ENCODE results near the gene MAP3K15. TPM values are rescaled to one million over a fixed set of nuclear protein-coding genes. Genes with fewer than 3 reads are reported as not detected.

The MAP3K15 gene
- total RNA-seq, 1 experiment from 2014 or later = 1.3 TPM

GRCh38 chrX:19361701-19362100 is 153.6 kb downstream of the MAP3K15 start:
- no peak overlapping the region for H3K9ac ChIP-seq (ENCODE audit: low read length)
- ChIA-PET CTCF (interaction anchor here (0.7 kb wide), 1 partner anchor 258 kb away, joined by 5 read pairs; no protein-coding TSS in a partner anchor), RAD21 (ENCODE audit: low non-redundant PET in 1 of 2, low total read pairs in 2 of 2, uncharacterized antibody in 2 of 2, unreplicated experiment in 2 of 2) (no interaction called here), POLR2A (no interaction called here)
- H3K4me3 ChIP-seq (replicated peaks in 1 of 2; ENCODE audit: low read depth in 1 of 2, low read length in 2 of 2) = no peak overlapping the region
- intact Hi-C loops (cut with micrococcal nuclease) = no loop called here
- H4K20me1 ChIP-seq (ENCODE audit: insufficient read depth) = no peaks in the 10 kb centered on the region
- no peak for ATAC-seq
- no peak overlapping the region for H3K27ac ChIP-seq (ENCODE audit: low read depth, low read length)
- DNase-seq (ENCODE audit: low read depth, low spot score) = no peak
- no peaks in the 10 kb centered on the region for H3K9me3 ChIP-seq (ENCODE audit: control insufficient read depth in 1 of 2, insufficient read depth in 1 of 2, low read depth in 1 of 2, low read length in 2 of 2)
- H3K4me2 ChIP-seq (ENCODE audit: low read length) = no peak overlapping the region
- BruUV-seq (replicated peaks) = no TSS peak
- TF ChIP-seq CBX3 (IDR thresholded peaks at IDR 0.05; ENCODE audit: low read depth) (no peak), EGR1 (IDR thresholded peaks at IDR 0.05; ENCODE audit: low read depth) (no peak), MAX (IDR thresholded peaks at IDR 0.05) (no peak), REST (IDR thresholded peaks at IDR 0.05; ENCODE audit: low read depth) (no peak)
- no peaks in the 10 kb centered on the region for H3K4me1 ChIP-seq (ENCODE audit: control insufficient read depth in 1 of 2, insufficient read depth in 2 of 2, low read length in 2 of 2)
- no peaks in the 10 kb centered on the region for H3K79me2 ChIP-seq (ENCODE audit: insufficient read depth, low read length)
- peaks cover 6 to 16% of the 10 kb centered on the region in 2 experiments; a peak in 3 of 4 replicates for H3K36me3 ChIP-seq (ENCODE audit: control insufficient read depth in 1 of 2, insufficient read depth in 2 of 2, low read length in 2 of 2)
- H3K27me3 ChIP-seq (ENCODE audit: insufficient read depth, low read length) = no peaks in the 10 kb centered on the region
- no peaks in the 10 kb centered on the region for H3K9me2 ChIP-seq (ENCODE audit: insufficient read depth)
- H2AFZ ChIP-seq (ENCODE audit: low read depth, low read length, poor library complexity, severe bottlenecking) = no peak overlapping the region

GRCh38 chrX:19360903-19361302 is 154.4 kb downstream of the MAP3K15 start:
- Histone ChIP-seq H3K9ac (ENCODE audit: low read length) (no peak overlapping the region), H3K27me3 (ENCODE audit: insufficient read depth, low read length) (no peaks in the 10 kb centered on the region), H3K79me2 (ENCODE audit: insufficient read depth, low read length) (no peaks in the 10 kb centered on the region), H3K27ac (ENCODE audit: low read depth, low read length) (no peak overlapping the region), H2AFZ (ENCODE audit: low read depth, low read length, poor library complexity, severe bottlenecking) (no peak overlapping the region), H3K9me2 (ENCODE audit: insufficient read depth) (no peaks in the 10 kb centered on the region), H3K4me1 (ENCODE audit: control insufficient read depth in 1 of 2, insufficient read depth in 2 of 2, low read length in 2 of 2) (no peaks in the 10 kb centered on the region), H3K4me2 (ENCODE audit: low read length) (no peak overlapping the region), H3K9me3 (ENCODE audit: control insufficient read depth in 1 of 2, insufficient read depth in 1 of 2, low read depth in 1 of 2, low read length in 2 of 2) (no peaks in the 10 kb centered on the region), H3K36me3 (ENCODE audit: control insufficient read depth in 1 of 2, insufficient read depth in 2 of 2, low read length in 2 of 2) (peaks cover 6 to 22% of the 10 kb centered on the region in 2 experiments; a peak in 3 of 4 replicates), H3K4me3 (replicated peaks in 1 of 2; ENCODE audit: low read depth in 1 of 2, low read length in 2 of 2) (no peak overlapping the region), H4K20me1 (ENCODE audit: insufficient read depth) (no peaks in the 10 kb centered on the region)
- no peak for ATAC-seq
- CTCF ChIA-PET = no interaction called here
- intact Hi-C loops (cut with micrococcal nuclease) = no loop called here
- POLR2A ChIA-PET = no interaction called here
- DNase-seq (ENCODE audit: low read depth, low spot score) = no peak
- no TSS peak for BruUV-seq (replicated peaks)
- RAD21 ChIA-PET (ENCODE audit: low non-redundant PET in 1 of 2, low total read pairs in 2 of 2, uncharacterized antibody in 2 of 2, unreplicated experiment in 2 of 2) = no interaction called here
- no peak for TF ChIP-seq YY1 (IDR thresholded peaks at IDR 0.05; ENCODE audit: extremely low read depth, insufficient replicate concordance, low read depth, low read length)
- no peak for TF ChIP-seq SRF (IDR thresholded peaks at IDR 0.05; ENCODE audit: low read depth)
- TF ChIP-seq FOSL1 (IDR thresholded peaks at IDR 0.05; ENCODE audit: low read depth) = no peak
- no peak for TF ChIP-seq JUND (IDR thresholded peaks at IDR 0.05)
- no peak for TF ChIP-seq MAX (IDR thresholded peaks at IDR 0.05)
- no peak for TF ChIP-seq RAD21 (IDR thresholded peaks at IDR 0.05; ENCODE audit: low read depth)
- no peak for TF ChIP-seq TCF7L2 (IDR thresholded peaks at IDR 0.05; ENCODE audit: borderline replicate concordance, extremely low read depth, insufficient read depth, insufficient read length)
- TF ChIP-seq EZH2phosphoT487 (IDR thresholded peaks at IDR 0.05; ENCODE audit: borderline replicate concordance) = no peak
- no peak for TF ChIP-seq CTCF (IDR thresholded peaks at IDR 0.05 in 2 of 3, conservative IDR thresholded peaks at IDR 0.05 in 1 of 3; ENCODE audit: borderline replicate concordance in 1 of 3, insufficient read depth in 1 of 3, low read depth in 2 of 3, low read length in 2 of 3)
- TF ChIP-seq EZH2 (IDR thresholded peaks at IDR 0.05) = no peak
- no peak for TF ChIP-seq POLR2A (IDR thresholded peaks at IDR 0.05; ENCODE audit: borderline replicate concordance, extremely low read depth, insufficient read depth, insufficient read length)
- TF ChIP-seq EGR1 (IDR thresholded peaks at IDR 0.05; ENCODE audit: low read depth) = no peak

All from HCT116 (cell line).